ENCODE results near the gene KLHL14.

- TF ChIP-seq ZNF274 (IDR thresholded peaks at IDR 0.05; ENCODE audit: low read depth, low read length) (no peak), SUZ12 (IDR thresholded peaks at IDR 0.05; ENCODE audit: extremely low read depth, insufficient read depth, insufficient read length) (no peak)
Measured at GRCh38 chr18:32767400-32767799, 5.4 kb downstream of the KLHL14 start.
